Small intestine (tissue), 7 donors: ENCODE measurements around the gene IGFLR1. TPM values are rescaled to one million over a fixed set of nuclear protein-coding genes. Genes with fewer than 3 reads are reported as not detected.

Experiments used
- DNase-seq, 2 donors: peaks; one replicate each; pipeline versions ENCODE4 v3.0.0 to v3.0.0-alpha.2; 2013
- FAIRE-seq: peaks from 2 replicates; lab custom pipeline; 2012; peaks lifted over from hg19 to GRCh38; lab: Jason Lieb, UNC
- H3K27ac ChIP-seq, 3 donors: one replicate each; pipeline ENCODE4 v1.5.1; 2013; ENCODE audit warnings: low read length in 2 of 3, mild to moderate bottlenecking in 2 of 3, control low read depth in 1 of 3, inconsistent platforms in 1 of 3, low read depth in 1 of 3, moderate library complexity in 1 of 3
- H3K27me3 ChIP-seq, 3 donors: one replicate each; pipeline ENCODE4 v1.6.1; 2013; ENCODE audit warnings: low read length in 3 of 3, inconsistent platforms in 1 of 3; ENCODE audit not compliant: control insufficient read depth in 3 of 3, insufficient read depth in 3 of 3
- H3K36me3 ChIP-seq, 3 donors: one replicate each; pipeline ENCODE4 v1.6.1; 2013; ENCODE audit warnings: low read length in 3 of 3, inconsistent platforms in 1 of 3, low read depth in 1 of 3, mild to moderate bottlenecking in 1 of 3, moderate library complexity in 1 of 3; ENCODE audit not compliant: control insufficient read depth in 3 of 3, insufficient read depth in 2 of 3
- H3K4me1 ChIP-seq, 3 donors: one replicate each; pipeline ENCODE4 v1.6.1; 2013; ENCODE audit warnings: low read length in 2 of 3, inconsistent platforms in 1 of 3, low read depth in 1 of 3, mild to moderate bottlenecking in 1 of 3, moderate library complexity in 1 of 3; ENCODE audit not compliant: control insufficient read depth in 3 of 3, insufficient read depth in 2 of 3
- H3K4me3 ChIP-seq, 3 donors: one replicate each; pipeline ENCODE4 v1.5.1; 2013; ENCODE audit warnings: low read length in 3 of 3, control low read depth in 1 of 3, inconsistent platforms in 1 of 3, low read depth in 1 of 3, mild to moderate bottlenecking in 1 of 3, moderate library complexity in 1 of 3
- H3K9me3 ChIP-seq, 2 donors: one replicate each; pipeline ENCODE4 v1.6.1; 2013; ENCODE audit warnings: low read depth in 1 of 2, low read length in 1 of 2; ENCODE audit not compliant: control insufficient read depth in 2 of 2, insufficient read depth in 1 of 2
- WGBS, 3 donors: extraction: QIAGEN DNeasy Blood & Tissue Kit; methylation state at CpG; one replicate each; pipeline ENCODE4 v1.1.7; 2013; 5-methylcytosine and 5-hydroxymethylcytosine counted together
- polyA plus RNA-seq, 4 donors: library from polyadenylated mRNA; stranded (reverse) in 3 of 4; unstranded in 1 of 4; fragments of 200-250 nt in 3 of 4; fragments of 120-200 nt in 1 of 4; gene quantifications; one replicate each; pipeline versions ENCODE4 v1.2.1 to v1.2.3, GENCODE V29; 2013
- donor health status: healthy with polysubstance abuse.
- donor health status: control.
- donor health status: control.
- donor health status: Bipolar disorder and iron deficiency.
- donor health status: healthy.

Gene IGFLR1
- polyA plus RNA-seq, 4 donors, result 4.3 to 17.8 (median 12.1) TPM

GRCh38 chr19:35720163-35720524 is 22.1 kb downstream of the IGFLR1 start:
- no peak for FAIRE-seq

GRCh38 chr19:35719402-35720162 is 22.7 kb downstream of the IGFLR1 start:
- peaks cover 0 to 25% (median 11%) of the 10 kb centered on the region in 3 donors for H3K4me1 ChIP-seq
- 79 to 86% (median 83%) methylated on average over 32 of the region's 32 CpGs for WGBS, 3 donors
- peaks cover 10 to 51% (median 16%) of the 10 kb centered on the region in 3 donors for H3K36me3 ChIP-seq
- DNase-seq (peak in 1 of 2 donors; percentile 16), FAIRE-seq (no peak)
- peak overlapping the region in 2 of 3 donors; percentile 85 to 95 for H3K4me3 ChIP-seq
- no peak overlapping the region for H3K27ac ChIP-seq
- H3K27me3 ChIP-seq, result no peaks in the 10 kb centered on the region
- H3K9me3 ChIP-seq, result no peaks in the 10 kb centered on the region

More at GRCh38 chr19:35720163-35720524, 22.1 kb downstream of the IGFLR1 start:
- Histone ChIP-seq H3K36me3 (peaks cover 14 to 56% (median 21%) of the 10 kb centered on the region in 3 donors), H3K27me3 (no peaks in the 10 kb centered on the region), H3K27ac (no peak overlapping the region), H3K9me3 (no peaks in the 10 kb centered on the region), H3K4me3 (no peak overlapping the region), H3K4me1 (peaks cover 0 to 23% (median 11%) of the 10 kb centered on the region in 3 donors)
- DNase-seq, result no peak
- 90 to 92% (median 90%) methylated on average over 9 of the region's 9 CpGs for WGBS, 3 donors

- peaks cover 8 to 40% (median 9%) of the 10 kb centered on the region in 3 donors for H3K36me3 ChIP-seq
- H3K9me3 ChIP-seq, result no peaks in the 10 kb centered on the region
- no peaks in the 10 kb centered on the region for H3K27me3 ChIP-seq
- no peak for FAIRE-seq
- H3K4me1 ChIP-seq, result peaks cover 0 to 25% (median 11%) of the 10 kb centered on the region in 3 donors
- H3K27ac ChIP-seq, result peak overlapping the region; percentile 38 to 66 (median 53)
- 1% methylated on average over 38 to 42 of the region's 42 CpGs for WGBS, 3 donors
- DNase-seq, result peak; percentile 38 to 51
- peak overlapping the region; percentile 85 to 95 (median 92) for H3K4me3 ChIP-seq
These were observed 23.8 kb downstream of the IGFLR1 start for GRCh38 chr19:35718345-35719041.

- H3K4me3 ChIP-seq, result peak within 1 kb of the TSS; percentile 92 to 95 (median 93)
- DNase-seq, result peak in 1 of 2 donors; percentile 98
- 0 to 1% (median 0%) methylated on average over 7 to 108 of the region's 109 CpGs for WGBS, 3 donors
- peaks cover 0 to 25% (median 11%) of the 10 kb centered on the region in 3 donors for H3K4me1 ChIP-seq
- peak within 1 kb of the TSS; percentile 82 to 94 (median 86) for H3K27ac ChIP-seq
- FAIRE-seq, result no peak
- no peaks in the 10 kb centered on the region for H3K27me3 ChIP-seq
- H3K9me3 ChIP-seq, result no peaks in the 10 kb centered on the region
- H3K36me3 ChIP-seq, result peaks cover 7 to 33% (median 8%) of the 10 kb centered on the region in 3 donors
These were observed 24.4 kb downstream of the IGFLR1 start, which contains the start of gene KMT2B for GRCh38 chr19:35717665-35718344. TSS of gene KMT2B (plus strand) at chr19:35718003. CDS start at chr19:35718019, 16 bp downstream.

GRCh38 chr19:35716801-35717664 is 25.2 kb downstream of the IGFLR1 start:
- FAIRE-seq, result no peak
- 0% methylated on average over 55 to 77 of the region's 77 CpGs for WGBS, 3 donors
- Histone ChIP-seq H3K27me3 (no peaks in the 10 kb centered on the region), H3K36me3 (peaks cover 2 to 25% (median 8%) of the 10 kb centered on the region in 3 donors), H3K4me1 (peaks cover 0 to 25% (median 11%) of the 10 kb centered on the region in 3 donors), H3K9me3 (no peaks in the 10 kb centered on the region), H3K4me3 (peak overlapping the region; percentile 92 to 95 (median 93)), H3K27ac (peak overlapping the region; percentile 82 to 94 (median 86))
- DNase-seq, result peak; percentile 92 to 98

GRCh38 chr19:35715981-35716800 is 26.1 kb downstream of the IGFLR1 start:
- 0 to 3% (median 2%) methylated on average over 44 to 52 of the region's 52 CpGs for WGBS, 3 donors
- peak overlapping the region; percentile 28 to 95 (median 93) for H3K4me3 ChIP-seq
- FAIRE-seq (no peak), DNase-seq (peak in 1 of 2 donors; percentile 29)
- peaks cover 0 to under 1% (median 0%) of the 10 kb centered on the region in 3 donors for H3K27me3 ChIP-seq
- no peaks in the 10 kb centered on the region for H3K9me3 ChIP-seq
- H3K4me1 ChIP-seq, result peaks cover 0 to 25% (median 11%) of the 10 kb centered on the region in 3 donors
- peaks cover 0 to 17% (median 4%) of the 10 kb centered on the region in 3 donors for H3K36me3 ChIP-seq
- peak overlapping the region; percentile 82 to 94 (median 86) for H3K27ac ChIP-seq

- WGBS, 3 donors, result 77 to 91% (median 84%) methylated on average over 6 to 7 of the region's 7 CpGs
- no peak overlapping the region for H3K4me3 ChIP-seq
These were observed 26.9 kb downstream of the IGFLR1 start for GRCh38 chr19:35715355-35715809.

More at GRCh38 chr19:35715355-35715809, 26.9 kb downstream of the IGFLR1 start:
- peaks cover 0 to 25% (median 11%) of the 10 kb centered on the region in 3 donors for H3K4me1 ChIP-seq
- DNase-seq (no peak), FAIRE-seq (no peak)
- H3K36me3 ChIP-seq, result peaks cover 0 to 10% (median 0%) of the 10 kb centered on the region in 3 donors
- no peaks in the 10 kb centered on the region for H3K9me3 ChIP-seq
- no peak overlapping the region for H3K27ac ChIP-seq
- H3K27me3 ChIP-seq, result peaks cover 0 to 6% (median 0%) of the 10 kb centered on the region in 3 donors
